GM18873 (cell line): ENCODE measurements around the gene LRMDA.

ENCODE experiments used
- ATAC-seq: cut with Tn5 transposase; IDR thresholded peaks from one replicate; pipeline ENCODE4 v1.9.1; 2021; ENCODE audit warnings: mild to moderate bottlenecking, moderate library complexity, moderate number of reproducible peaks; ENCODE audit not compliant: unreplicated experiment, low FRiP score

Gene LRMDA

DNA sequence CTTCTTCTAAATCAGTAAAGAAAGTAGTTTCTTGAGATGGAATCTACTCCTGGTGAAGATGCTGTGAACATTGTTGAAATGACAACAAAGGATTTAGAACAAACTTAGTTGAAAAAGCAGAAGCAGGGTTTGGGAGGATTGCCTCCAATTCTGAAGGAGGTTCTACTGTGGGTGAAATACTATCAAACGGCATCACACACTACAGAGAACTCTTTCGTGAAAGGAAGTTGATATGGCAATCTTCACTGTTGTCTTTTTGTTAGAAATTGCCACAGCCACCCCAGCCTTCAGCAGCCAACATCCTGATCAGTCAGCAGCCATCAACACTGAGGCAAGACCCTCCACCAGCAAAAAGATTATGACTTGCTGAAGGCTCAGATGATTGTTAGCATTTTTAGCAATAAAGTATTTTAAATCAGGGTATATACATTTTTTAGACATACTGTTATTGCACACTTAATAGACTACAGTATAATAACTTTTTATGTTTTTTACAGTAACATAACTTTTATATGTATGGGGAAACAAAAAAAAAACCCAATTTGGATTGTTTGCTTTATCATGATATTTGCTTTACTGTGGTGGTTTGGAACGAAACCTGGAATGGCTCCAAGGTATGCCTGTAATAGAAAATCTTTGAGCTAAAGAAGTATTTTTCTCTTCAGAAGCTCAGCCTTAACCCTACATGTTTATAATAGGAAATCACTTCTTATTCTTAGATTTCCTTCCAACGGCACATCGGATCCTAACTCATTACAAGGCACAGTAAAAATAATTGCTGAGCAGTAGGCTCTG, 257.3 kb downstream of the LRMDA start:
- no peak for ATAC-seq

GRCh38 chr10:75693489-75693888, 262.1 kb downstream of the LRMDA start:
- ATAC-seq, result no peak

DNA sequence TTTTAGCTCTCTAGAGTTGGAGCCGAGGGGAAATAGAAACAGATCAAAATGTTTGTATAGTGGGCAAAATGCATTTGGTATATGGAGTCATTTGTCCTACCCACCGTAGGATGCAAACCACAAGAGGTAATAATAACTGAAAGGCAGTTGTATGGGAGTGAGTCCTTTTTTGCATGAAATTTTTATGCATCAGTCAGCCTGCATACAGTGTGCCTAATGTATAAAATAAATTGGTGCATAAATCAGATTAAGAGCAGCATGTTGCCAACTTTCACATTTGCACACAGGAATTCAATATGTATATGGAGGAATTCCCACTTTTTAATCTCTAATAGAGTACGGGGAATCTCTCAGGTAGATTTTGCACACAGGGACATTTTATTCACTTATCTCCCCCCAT, 262.8 kb downstream of the LRMDA start:
- no peak for ATAC-seq

GRCh38 chr10:75694790-75695189, 263.4 kb downstream of the LRMDA start:
- ATAC-seq, result no peak

- no peak for ATAC-seq
These were observed 264.6 kb downstream of the LRMDA start for GRCh38 chr10:75695994-75696393.

DNA sequence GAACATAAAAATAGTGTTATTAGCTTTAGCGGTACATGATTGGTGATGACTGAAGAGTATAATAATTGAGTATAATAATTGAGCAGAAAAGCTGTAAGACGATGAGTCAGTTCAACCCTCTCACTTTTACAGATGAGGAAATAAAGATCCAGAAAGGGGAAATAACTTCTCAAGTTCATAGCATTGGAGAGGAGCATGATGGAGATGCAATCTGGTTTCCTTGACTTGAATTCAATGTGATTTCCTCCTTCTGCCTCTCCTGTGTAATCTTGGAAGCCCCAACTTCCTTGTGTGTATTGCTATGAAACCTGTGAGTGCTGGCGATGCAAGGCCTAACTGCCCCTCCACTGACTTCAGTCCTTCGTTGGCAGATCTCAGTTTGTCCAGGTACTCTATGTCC, 265.1 kb downstream of the LRMDA start:
- no peak for ATAC-seq

- no peak for ATAC-seq
These were observed 271.9 kb downstream of the LRMDA start for GRCh38 chr10:75703191-75703854.

- ATAC-seq, result no peak
These were observed 274.0 kb downstream of the LRMDA start for GRCh38 chr10:75705426-75705825.

DNA sequence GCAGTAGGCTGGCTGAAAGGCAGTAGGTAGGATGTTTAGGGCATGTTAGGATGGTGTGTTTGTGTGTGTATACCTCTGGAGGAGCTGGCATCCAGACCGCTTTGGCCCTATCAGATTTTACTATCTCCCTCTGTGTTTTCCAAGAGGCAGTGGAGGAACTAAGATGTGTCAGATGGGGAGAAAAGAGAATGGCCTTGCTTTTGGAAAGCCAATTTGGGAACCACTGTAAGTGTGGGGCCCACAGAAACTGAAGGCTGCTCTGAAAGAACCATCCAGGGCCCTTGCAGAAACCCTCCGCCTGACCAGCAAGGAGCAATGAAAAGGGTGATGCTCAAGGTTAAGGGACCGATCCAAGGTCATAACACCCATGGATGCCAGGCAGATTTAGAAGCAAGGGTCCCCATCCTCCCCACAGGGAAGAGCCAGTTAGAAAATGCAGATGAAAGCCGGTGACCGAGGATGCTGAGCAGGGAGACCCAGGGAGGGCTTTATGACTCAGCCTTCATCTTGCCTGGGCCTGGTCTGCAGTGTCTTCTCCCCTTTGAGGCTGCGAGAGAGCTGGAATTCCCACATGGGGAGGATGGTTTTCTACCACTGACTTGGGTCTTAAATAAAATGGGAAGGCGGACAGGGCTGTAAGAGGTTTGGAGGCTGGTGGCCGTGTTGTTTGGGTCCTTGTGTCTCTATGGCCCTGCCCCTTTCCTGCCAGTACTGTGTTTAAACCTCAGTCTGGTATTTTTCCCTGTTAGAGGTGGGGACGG, 275.8 kb downstream of the LRMDA start:
- no peak for ATAC-seq

DNA sequence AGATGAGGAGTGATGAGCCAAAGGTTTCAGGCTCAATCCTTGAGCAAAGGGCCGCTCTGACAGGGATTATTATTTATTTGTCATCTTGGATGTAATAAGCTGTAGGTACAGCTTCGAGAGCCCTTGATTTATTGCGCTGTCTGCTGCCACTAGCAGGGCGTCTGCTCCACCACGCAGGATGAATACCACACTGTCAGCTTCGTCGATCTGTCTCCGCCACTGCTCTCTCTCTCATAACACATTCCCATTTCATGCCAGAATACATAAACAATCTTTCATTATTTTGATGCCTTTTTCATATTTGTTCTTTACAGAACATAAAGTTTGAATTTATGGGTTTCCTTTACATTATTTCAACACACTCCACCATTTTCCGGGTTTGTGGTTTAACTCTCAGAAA, 276.6 kb downstream of the LRMDA start:
- no peak for ATAC-seq

DNA sequence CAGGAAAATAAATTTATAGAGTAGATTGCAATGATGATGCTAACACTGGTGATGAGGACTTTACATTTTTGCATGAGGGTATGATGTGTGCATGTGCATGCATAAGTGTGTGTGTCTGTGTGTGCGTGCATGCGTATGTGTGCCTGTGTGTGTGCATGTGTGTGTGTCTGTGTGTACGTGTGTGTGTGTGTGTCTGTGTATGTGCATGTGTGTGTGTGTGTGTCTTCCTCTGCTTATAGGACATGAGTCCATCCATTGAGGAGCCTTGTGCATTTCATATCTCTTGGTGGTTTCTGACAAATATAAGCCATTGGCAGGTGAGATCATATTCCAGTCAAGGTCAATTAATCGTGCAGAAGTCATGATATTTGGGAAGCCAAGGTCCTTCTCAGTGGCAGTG, 277.8 kb downstream of the LRMDA start:
- ATAC-seq, result no peak

GRCh38 chr10:75709811-75710210, 278.4 kb downstream of the LRMDA start:
- ATAC-seq, result no peak

GRCh38 chr10:75712242-75712880, 280.9 kb downstream of the LRMDA start:
- ATAC-seq, result no peak

DNA sequence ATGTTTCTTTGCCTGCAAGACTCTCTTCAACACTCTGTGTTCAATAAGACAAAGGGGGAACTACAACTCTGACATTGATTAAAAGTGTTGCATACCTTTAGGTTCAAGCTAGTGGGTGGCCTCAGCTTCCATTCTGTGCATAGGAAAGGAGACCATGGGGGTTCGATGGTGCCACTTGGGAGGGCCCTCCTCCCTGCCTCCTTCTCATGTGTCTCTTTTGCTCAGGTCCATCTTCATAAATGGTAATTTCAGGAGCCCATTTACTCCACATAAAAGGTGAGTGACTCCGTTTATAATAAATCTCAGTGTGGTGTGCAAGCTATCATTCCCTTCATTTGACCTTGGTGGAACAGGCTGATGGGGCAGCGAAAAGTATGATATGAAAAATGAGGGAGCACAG, 285.1 kb downstream of the LRMDA start:
- no peak for ATAC-seq

- no peak for ATAC-seq
These were observed 285.9 kb downstream of the LRMDA start for GRCh38 chr10:75717126-75717916.

- no peak for ATAC-seq
These were observed 287.6 kb downstream of the LRMDA start for GRCh38 chr10:75718991-75719390.

GRCh38 chr10:75720157-75720556, 288.7 kb downstream of the LRMDA start:
- no peak for ATAC-seq

GRCh38 chr10:75722020-75722419, 290.6 kb downstream of the LRMDA start:
- no peak for ATAC-seq

DNA sequence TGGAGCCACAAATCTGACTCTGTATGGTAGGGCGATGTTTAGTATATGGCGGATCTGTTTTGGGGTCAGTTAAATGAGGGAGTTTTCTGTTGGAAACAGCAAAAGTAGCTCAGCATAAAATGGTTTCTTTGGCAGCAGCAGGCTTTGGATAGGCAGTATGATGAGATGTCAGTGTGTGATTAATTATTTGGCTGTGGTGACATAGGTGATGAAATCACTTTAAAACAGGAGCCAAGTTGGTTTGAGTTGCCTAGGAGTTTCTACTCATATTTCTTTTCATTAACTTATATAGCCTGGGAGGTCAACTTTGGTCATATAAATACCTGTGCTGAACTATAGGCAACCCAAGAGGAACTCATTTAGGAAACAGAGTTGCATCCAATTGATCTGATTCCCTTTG, 291.2 kb downstream of the LRMDA start:
- no peak for ATAC-seq

GRCh38 chr10:75723319-75723980, 292.0 kb downstream of the LRMDA start:
- ATAC-seq, result no peak
